HG02943 (cell line): ENCODE measurements around the gene HDAC9.

Experiments used
- ATAC-seq: cut with Tn5 transposase; IDR thresholded peaks from one replicate; pipeline ENCODE4 v1.9.1; 2021; ENCODE audit warnings: mild to moderate bottlenecking, low read depth, moderate library complexity; ENCODE audit not compliant: unreplicated experiment

The HDAC9 gene

DNA sequence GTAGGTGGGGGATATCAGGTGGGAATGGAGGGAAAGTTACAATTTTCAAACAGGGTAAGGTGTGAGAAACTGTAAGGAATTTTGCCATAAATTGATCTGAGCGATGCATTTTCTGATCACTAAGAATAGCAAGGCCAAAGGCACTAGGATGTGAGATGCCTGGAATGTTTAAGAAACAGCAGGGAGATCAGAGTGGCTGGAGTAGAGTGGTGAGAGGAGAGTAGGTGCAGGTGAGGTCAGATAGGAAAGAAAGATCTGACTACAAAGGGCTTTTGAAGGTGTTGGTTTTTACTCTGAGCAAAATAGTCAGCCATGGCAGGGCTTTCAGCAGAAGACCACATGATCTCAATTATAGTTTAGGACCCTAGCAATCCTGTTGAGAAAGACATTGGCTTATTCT lies 55.0 kb downstream of the HDAC9 start:
- ATAC-seq = no peak

- no peak for ATAC-seq
Measured at GRCh38 chr7:18552316-18552916, 56.9 kb downstream of the HDAC9 start.

DNA sequence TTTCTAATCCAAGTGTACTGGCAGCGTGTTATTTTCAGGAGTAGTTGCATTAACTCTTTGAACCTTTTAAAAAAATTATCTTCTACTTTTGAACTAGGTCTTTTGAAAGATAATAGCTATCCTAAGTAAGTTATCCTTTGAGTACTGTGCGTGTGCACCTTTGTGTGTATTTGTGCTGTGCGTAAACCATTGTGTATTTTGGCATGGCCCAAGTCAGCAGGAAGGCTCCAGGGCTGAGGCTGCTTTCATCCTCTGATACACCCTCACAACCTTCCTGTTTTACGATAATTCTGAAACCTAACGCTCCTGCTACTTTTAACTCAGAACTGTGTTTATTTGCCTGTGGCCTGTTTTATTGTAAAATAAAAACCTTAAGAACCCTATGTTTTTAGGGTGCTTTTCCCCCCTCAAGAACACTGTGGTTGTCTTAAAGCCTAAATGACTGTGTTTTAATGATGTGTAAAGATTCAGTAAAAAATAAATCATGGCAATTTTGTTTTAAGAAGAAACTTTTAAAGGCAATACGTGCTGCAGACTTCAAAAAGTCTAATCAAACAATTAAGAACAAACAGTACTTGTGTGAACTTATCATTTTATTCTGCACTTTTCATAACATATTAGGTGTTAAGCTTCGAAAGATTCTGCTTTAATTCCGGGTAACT lies 57.5 kb downstream of the HDAC9 start:
- ATAC-seq = no peak

- ATAC-seq = no peak
Measured at GRCh38 chr7:18553605-18554003, 58.1 kb downstream of the HDAC9 start.

- no peak for ATAC-seq
Measured at GRCh38 chr7:18555120-18555519, 59.6 kb downstream of the HDAC9 start.

DNA sequence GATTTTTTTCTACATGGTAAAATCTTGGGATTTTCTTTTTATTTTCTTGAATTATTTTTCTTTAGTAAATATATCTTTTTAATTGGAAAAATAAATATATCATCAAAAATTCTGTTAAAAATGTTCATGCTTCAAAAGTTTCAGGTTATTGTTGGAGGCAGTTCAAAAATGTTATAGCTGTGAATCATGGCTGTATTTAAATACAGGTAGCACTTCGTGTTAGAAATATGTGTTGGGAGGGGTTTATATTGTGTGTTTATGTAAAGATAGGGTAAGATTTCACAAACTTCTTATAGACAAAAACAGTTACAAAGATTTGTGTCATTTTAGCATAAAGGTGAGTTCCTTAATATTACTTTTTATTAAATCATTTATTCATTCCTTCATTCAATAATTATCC lies 60.4 kb downstream of the HDAC9 start:
- ATAC-seq = no peak

DNA sequence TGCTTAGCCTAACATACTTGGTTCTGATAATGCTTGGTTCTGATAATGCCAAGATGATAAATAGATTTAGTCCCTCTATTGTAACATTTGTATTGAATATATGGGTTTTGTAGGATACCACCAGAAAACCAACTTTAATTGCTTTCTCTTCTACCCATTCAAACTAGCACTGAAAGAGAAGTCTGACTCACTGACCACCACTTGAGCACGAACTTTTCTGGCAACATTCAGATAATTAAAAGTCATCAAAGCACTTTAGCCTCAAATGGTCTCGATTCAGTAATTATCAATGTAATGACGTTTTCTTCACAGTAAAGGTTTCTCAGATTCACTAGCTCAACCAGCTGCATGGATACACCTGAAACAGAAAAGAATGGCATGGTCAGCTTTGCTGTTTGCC lies 63.0 kb downstream of the HDAC9 start:
- ATAC-seq = no peak

GRCh38 chr7:18558910-18559309 lies 63.4 kb downstream of the HDAC9 start:
- ATAC-seq = no peak

GRCh38 chr7:18559756-18560155 lies 64.2 kb downstream of the HDAC9 start:
- ATAC-seq = no peak

DNA sequence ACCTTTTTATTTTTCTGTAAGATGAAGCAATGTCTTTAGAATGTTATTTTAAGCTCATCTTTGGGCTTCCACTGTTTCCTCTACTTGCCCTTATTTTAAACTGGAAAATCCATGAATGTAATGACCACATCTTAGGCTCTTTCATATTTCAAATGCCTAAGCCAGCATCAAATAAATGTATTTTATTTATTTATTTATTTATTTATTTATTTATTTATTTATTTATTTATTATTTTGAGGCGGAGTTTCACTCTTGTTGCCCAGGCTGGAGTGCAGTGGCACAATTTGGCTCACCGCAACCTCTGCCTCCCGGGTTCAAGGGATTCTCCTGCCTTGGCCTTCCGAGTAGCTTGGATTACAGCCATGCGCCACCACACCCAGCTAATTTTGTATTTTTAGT lies 69.2 kb downstream of the HDAC9 start:
- ATAC-seq = no peak

DNA sequence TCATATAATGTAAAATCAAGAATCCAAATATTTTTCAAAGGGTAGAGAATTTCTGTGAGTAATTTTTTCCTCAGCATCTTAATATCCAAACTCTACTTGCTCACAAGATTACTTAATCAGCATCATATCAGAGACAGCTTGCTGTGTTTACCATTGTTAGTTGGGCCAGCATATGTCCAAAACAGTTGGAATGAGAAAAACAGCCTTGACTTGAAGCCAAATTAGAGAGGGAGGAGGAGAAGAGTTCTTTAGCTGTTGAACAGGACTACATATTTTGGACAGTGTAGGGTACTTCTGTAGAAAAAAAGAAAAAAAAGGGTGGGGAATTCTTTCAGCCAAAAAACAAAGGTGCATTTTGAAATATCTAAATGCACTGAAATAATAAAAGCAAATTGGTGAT lies 69.8 kb downstream of the HDAC9 start:
- no peak for ATAC-seq

- ATAC-seq = no peak
Measured at GRCh38 chr7:18566205-18566604, 70.7 kb downstream of the HDAC9 start.

GRCh38 chr7:18566829-18567228 lies 71.3 kb downstream of the HDAC9 start:
- ATAC-seq = peak; percentile 99

DNA sequence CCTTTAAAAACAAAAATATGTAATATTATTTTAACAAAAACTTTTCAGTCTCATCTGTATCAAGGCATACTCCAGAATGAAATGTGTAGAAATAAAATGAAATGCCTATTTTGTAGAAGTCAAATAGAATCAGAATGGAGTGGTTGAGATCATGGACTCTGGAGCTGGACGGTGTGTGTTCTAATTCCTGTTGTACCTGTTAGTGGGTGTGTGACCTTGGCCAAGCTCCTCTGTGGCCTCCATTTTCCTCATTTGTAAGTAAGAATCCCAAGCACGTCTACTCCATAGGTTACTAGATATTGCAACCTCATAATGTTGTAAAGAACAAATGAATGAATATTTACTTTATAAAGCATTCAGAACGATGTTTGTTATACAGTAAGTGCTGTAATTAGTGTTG lies 74.9 kb downstream of the HDAC9 start:
- ATAC-seq = no peak

- ATAC-seq = no peak
Measured at GRCh38 chr7:18570890-18571478, 75.4 kb downstream of the HDAC9 start.

- ATAC-seq = no peak
Measured at GRCh38 chr7:18572154-18572553, 76.6 kb downstream of the HDAC9 start.

DNA sequence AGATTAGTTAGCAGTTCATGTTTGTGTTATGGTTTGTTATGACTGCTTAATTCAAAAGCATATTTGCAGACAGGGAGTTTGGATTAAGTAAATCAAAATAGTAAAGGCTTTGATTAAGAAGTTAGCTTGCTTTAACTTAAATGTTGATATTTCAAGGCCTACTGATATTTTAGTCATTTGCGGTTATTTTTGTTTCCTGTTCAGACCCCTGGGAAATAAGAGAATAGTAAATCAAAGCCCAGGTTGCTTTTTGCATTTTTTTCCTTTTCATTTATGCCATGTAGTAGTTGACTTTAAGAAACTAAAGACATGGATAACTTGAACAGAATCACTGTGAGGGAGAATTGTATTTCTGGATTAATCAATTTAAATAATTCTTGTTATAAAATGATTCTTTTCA lies 77.3 kb downstream of the HDAC9 start:
- ATAC-seq = no peak

DNA sequence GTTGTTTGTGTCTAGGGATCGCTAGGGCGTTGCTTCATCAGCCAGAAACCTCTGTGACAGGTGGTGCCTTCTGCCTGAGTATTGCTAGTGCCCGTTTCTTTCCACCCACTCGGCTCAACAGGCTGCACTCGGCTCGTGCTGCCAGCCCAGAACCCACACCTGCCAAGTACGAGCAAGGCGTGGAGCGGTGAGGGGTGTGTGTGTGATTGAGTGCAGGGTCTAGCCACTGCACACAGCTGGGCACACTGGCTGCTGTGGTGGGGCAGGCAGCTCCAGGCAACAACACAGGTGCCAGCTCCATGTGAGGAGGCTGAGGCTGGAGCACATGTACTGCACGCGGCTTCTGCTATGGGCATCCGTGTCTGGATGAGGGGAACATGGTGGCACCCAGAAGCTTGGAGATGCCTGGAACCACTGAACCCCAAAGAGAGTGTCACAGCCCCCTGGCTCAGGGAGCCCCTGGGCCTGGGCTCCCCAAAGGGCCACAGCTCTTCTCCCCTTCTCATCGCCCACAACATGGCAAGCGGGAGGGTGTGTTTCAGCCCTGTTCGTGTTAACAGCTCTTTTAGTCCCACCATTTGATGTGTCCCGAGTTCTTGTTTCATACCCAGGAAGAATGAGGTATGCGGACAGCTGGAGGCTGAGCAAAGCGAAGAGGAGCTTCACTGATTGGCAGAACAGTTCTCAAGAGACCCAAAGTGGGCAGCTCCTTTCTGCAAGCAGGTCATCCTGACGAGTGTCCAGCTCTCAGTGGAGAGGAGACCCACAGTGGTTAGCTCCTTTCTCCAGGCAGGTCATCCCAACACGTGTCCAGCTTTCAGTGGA lies 78.1 kb downstream of the HDAC9 start:
- no peak for ATAC-seq

DNA sequence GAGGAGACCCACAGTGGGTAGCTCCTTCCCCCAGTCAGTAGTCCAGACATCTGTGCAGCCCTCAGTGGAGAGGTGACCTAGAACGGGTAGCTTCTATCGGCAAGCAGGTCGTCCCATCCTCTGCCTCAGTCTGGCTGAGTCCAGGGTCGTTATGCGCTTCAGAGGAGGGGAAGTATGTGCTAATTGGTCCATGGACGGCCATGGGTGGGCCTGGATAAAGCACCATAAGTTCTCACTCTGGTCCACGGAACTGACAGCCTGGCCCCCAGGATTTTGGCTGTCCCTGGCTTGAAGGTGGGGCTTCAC lies 78.6 kb downstream of the HDAC9 start:
- ATAC-seq = no peak

DNA sequence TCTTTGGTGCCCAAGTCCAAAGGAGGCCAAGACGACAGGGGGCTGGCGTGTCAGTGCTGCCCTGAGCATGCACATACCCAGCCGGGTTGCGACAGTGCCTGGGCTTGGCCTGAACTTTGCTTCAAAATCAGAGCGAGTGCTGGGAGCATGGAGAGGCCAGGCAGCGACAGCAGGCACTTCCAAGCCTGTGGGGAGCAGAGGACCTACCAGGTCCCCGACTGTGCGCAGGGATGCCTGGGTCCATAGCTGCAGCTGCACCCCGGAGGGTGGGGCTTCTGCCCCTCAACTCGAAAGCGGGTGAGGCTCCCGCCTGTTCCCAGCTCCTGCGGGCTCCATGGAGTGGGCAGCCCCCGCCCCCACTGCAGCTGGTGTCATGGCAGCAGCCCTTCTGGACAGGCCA lies 79.1 kb downstream of the HDAC9 start:
- ATAC-seq = no peak
